Measurements from ENCODE around the gene SCIN.

SCIN gene

DNA sequence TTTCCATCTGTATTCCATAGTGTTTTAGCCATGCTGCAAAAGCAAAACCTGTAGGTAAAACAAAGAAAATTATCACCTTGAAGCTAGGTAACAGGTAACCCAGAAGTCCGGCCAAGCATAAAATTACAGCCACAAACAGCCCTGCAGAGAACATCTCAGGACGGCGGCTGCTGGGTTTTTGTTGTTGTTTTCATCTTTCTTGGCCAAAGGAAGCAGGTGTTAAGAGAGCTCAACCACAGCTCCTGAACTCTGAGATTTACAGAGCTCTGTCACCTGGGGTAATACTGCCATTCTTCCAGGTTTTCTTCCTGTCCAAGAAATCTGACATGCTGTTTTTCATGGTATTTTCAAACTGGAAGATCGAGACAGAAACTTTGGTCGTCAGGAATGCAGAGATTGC, 847 bp upstream of the SCIN start:
- no peak for DNase-seq

DNA sequence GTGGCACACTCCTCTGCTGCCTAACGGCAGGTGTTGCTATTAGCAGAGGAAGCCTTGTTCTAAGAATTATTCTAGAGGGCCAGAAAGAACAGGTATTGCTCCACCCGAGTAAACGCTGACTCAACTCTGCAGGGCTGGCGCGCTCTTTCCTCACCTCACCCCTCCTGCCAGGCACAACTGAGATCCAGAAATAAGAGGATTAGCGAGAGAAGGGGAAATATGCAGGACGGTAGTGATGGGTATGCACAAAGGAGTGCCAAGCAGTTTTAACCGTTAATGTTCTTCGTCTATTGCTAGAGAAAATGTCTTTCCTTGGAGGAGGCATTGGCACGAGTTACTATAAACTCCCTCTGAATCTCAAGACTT, 369 bp upstream of the SCIN start:
- DNase-seq, result no peak

DNA sequence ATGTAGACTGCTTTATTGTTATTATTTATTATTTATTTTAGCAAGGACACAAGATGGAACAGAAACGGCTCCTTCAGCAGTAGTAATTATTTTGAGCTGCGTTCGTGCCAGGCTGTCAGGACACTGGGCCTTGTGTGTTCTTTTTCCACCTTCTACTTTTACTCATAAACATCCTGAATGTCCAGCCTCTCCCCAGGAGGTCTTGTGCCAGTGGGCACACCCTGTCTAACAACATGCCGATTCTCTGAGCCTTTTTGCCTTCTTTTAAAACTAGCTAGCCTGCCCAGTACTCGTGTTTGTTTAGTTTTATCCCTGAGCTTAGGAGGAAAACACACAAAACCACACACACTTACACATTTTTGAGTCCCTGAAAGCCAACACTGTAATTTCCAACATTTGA, 1.2 kb downstream of the SCIN start:
- DNase-seq, result no peak

DNA sequence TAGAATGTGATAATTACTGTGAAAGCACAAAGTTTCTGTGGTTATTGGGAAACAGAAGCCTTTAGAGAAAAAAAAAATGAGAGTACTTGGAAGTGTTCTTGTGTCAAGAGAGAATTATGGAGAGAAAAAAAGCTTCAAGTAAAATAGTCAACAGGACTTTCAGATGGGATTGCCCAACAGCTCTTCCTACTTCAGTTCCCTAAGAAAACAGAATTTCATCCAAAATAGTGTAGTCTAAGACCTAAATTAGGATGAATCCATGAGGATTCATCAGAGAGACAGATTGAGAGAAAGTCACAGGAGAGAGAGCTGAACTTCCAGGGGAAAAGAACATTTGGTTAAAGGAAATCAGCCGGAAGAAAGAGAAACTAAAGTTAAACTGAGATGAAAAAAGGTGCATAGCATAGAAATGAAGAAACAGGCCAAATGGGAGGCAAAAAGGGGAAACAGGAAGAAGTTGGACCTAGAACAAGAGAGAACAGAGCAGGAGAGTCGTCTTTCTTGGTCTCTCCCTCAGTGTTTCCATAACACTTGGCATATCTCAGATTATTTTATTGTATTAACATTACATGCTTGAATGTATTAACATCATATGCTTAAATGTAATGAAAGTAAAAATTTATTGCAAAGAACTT, 2.5 kb downstream of the SCIN start:
- no peak for DNase-seq

DNA sequence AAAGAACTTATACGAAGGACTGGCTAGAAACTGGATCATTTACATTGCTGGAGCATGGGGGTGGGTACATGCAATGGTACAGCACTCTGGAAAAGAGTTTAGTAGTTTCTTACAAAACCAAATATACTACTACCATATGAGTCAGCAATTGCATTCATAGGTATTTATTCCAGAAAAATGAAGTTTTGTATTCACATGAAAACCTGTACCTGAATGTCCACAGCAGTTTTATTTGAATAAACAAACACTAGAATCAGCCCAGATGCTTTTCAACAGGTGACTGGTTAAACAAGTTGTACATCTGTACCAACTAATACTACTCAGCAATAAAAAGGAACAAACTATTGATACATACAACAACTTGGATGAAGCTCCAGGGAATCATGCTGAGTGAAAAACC, 3.4 kb downstream of the SCIN start:
- no peak for DNase-seq

DNA sequence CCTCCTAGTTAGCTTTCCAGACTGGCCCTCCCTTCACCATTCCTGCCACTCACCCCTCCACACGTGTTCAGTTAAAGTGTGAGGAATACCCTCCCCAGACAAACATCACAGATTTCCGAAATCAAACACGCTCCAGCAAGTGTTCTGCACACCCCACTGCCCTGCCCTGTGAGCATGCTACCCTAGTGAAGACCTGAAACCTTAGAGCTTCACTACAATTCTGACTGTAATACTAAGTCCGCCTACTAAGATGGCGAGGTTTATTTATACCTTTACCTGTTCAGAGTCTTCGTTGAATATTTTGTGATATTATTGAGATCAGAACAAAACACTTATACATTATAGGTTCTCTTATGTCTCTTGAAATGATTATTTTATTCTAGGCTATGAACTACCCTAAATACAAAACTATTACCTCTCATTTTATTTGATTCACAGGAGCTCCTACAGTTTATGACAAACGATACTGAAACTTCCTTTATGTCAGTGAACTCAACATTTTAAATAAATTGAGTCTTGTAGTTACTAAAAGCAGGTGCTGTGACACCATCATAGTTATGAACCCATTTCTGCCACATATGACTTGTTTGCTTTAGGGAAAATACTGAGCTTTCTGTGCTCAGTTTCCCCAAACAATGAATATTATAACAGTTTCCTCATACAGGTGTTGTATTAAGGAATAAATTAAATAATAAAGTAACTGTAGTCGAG, 8.6 kb downstream of the SCIN start:
- no peak for DNase-seq

DNA sequence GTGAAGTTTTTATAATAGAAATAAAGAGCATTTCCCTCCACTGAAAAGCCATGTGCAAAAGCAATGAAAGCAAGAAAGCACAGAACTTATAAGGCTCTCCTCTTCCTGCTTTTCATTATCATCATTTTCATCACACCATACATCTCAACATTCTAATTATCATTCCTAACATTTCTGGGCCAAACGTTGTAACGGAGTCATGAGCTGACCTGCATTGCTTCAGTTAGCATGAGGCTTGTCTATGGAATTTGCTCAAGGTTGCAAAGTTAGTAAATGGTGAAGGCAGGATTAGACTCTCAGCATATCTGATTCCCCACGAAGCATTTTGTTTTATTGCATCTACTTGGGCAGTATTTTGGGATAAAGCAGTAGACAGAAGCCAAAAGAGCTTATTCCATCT, 11.4 kb downstream of the SCIN start:
- DNase-seq, result no peak

DNA sequence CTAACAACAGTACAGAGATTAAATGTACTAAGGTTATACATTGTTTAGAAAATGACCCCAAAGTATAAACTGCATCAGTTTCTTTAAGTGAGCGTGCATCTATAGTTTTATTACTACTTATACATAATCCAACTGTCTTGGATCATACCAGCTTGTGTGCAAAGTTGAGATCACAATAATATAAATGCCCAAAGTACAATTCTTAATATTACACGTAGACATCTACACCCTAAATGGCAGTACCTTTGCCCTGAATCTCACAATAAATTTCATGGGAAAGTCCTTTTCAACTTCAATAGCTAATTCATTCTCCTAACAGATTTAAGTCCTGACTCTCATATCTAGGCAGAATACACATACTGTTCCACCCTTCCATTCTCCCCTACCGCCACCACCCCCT, 11.8 kb downstream of the SCIN start:
- DNase-seq, result no peak

DNA sequence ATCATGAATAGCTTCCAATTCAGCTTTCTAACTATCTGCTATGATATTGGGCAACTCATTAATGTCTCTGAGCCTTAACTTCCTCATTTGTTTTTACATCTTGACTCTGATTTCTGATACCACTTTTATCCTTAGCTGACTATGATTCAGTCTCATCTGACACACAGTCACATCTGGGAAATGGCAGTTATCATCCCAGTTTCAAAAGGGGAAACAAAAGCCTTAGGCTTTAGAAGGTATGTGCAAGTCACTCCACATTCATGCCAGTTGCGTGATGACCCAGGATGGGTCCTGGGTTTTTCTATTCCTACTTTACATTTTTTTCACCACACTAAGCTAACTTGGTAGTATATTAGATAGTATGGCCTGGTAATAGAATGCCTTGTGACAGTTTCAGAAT, 12.7 kb downstream of the SCIN start:
- no peak for DNase-seq

DNA sequence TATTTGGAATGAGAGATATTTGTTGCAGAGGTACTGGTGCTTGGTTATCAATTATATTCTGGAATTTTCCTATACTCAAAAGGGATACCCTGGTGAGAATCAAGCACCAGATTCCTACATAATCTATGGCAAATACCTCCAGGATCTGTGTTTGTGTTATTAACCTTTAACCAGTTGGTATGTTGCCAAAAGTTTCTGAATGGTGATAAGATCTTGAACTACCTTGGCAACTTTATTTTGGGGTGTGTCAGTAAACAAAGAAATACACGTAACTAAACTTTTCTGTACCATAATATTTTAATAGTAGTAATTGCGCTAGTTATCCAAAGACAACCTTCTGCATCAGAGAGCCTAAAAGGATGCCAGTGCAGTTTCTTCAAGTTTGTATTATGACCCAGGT, 13.4 kb downstream of the SCIN start:
- no peak for DNase-seq

DNA sequence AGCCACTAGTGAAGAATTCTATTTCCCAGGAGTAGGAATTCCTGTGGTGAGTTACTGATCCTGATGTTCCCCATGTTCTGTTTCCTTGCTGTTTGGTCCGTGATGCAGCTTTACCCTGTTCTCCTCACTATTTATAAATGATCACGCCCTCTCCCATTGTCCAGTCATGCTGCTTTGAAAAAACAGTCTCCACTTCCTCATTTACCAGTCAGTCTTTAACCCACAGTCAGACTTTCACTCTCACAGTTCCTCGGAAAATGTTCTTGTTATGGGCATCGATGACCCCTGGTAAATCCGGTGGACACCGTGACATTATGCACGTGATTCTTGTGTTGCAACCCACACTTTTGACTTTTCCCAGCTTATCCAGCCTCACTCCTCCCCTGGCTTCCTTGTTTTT, 14.4 kb downstream of the SCIN start:
- no peak for DNase-seq

DNA sequence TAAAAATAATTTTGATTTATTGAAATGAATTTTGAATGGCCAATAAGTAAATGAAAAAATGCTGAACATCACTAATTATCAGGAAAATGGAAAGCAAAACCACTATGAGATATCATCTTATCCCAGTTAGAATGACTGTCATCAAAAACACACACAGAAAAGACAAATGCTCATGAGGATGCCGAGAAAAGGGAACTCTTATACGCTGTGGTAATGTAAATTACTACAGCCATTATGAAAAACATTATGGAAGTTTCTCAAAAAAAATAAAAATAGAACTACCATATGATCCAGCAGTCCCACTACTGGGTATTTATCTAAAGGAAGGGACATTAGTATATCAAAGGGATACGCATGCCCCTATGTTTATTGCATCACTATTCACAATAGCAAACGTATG, 15.8 kb downstream of the SCIN start:
- DNase-seq, result no peak

DNA sequence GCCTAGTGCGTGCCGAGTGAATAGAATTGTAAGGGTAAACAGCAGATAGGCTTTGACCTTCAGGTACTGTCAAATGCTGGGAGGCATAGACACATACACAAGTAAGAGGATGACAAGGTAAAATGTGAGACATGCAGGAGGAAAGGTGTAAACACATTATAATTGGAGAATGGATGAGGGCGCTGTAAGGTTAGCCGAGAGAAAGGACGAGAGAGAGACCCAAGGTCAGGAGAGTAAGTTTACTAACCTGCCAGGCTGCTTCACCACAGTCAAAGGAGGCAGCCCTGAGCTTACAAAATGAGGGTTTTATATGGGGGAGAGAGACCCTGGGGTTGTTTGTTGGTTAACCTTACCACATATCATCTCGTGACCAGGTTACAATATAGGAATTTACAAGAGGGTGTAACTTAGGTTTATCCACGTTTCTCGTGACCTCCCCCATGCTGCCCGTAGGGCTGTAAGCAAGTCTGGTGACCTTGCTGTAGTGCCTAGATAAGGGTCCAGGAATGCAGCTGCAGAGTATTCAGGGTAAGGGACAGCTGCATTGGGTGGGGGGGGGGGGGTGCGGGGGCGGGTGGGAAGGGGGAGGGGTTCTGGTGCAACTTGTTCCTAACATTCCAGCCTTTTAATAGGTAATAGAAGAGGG, 17.9 kb downstream of the SCIN start:
- no peak for DNase-seq

DNA sequence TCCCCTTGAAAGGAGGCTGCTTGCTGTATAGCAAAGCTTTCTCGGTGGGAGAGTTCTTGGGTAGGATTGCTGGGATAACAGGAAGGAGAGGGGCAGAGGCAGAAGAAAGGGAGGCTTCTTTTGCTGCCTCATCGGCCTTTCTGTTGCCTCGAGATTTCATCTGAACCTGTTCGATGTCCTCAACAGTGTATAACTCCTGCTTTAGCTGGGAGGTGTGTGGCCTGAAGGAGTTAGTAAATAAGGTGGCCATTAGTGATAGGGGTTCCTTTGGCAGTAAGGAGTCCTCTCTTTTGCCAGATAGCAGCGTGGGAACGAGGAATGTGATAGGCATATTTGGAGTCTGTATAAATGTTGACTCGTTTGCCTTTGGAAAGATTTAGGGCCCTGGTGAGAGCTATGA, 20.0 kb downstream of the SCIN start:
- no peak for DNase-seq

DNA sequence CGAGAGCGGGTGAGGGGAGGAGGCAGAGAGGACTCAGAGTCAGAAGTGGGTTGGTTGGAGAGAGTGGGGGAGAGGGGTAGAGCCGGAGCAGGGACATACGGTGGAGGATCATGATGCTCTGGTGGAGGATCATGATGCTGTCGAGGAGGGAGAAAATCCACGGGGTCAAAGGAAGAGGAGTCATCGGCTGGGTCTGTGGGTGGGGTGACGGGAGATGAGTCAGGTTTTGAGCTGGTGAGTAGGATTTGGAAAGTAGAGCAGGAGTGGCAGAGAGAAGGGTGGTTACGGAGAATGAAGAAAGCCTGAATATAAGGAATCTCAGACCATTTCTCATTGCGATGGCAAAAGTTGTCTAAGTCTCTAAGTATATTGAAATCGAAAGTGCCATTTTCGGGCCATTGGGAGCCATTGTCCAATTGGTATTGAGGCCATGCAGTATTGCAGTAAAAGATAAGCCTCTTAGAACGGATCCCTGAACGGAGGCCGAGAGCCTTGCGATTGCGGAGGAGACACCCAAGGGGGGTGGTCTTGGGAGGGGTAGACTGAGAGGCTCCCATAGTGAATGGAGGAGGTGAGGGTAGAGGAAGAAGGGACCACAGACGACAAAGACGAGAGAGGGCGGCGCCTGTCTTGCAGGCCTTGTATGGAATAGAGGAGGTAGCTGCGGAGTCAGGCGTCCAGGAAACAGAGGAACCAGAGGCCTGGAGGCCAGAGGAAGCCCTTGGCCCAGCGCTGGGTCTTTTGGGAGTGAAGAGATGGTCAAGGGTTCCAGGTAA, 23.8 kb downstream of the SCIN start:
- no peak for DNase-seq

DNA sequence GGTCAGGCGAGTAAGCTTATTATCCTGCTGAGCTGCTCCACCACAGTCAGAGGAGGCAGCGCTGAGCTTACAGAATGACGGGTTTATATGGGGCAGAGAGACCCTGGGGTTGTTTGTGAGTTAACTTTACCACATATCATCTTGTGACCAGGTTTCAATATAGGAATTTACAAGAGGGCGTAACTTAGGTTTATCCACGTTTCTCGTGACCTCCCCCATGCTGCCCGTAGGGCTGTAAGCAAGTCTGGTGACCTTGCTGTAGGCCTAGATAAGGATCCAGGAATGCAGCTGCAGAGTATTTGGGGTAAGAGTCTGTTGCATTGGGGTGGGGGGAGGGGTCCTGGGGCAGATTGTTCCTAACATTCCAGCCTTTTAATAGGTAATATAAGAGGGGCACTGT, 24.6 kb downstream of the SCIN start:
- DNase-seq, result no peak

DNA sequence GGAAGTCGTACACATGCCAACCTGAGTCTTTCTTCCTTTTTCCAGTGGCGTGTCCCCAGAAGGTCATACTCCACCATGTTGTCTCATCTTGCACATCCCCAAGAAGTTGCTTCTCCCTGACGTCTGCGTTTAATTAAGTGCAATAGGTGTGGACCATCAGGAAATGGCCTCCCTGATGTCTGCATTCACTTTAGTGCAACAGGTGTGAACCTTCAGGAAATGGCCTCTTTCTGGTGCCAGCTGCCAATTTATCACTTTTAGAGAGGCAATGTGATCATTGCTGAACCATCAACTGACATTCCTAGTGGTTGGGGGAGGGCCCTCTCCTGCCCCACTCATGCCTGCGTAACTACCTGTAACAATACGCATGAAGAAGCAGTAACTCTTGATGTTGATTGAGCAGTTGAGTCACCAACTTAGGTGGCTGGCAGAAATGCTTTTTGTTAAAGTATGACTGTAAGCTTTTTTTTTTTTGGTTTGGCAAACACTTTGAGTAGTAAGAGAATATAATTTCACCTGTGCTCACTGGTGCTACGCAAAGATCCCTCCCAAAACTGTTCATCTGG, 25.8 kb downstream of the SCIN start:
- no peak for DNase-seq

DNA sequence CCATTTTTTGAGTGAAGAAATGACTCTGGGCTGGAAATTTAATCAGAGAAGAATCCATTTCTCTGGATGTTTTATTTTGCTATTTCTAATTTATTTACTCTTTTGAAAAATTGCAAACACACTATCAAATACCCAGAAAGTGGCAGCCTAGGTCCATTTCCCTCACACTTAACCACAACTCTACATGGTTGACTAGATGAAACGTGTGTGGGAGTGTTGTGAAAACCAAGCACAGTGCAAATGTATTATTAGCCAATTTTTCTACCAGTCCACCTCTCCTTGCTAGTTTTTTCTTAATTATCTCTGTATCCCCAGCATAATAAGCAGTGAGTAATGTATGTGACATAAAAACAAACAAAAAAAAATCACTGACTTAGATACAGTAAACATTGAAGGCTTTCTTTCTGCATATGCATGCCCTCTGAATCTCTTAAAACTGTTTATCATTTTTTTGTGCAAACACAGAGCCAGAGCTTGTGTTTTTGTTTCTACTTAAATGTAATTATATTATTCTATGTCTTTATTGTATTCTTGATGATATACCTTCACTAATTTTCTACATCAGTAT, 30.9 kb downstream of the SCIN start:
- no peak for DNase-seq

DNA sequence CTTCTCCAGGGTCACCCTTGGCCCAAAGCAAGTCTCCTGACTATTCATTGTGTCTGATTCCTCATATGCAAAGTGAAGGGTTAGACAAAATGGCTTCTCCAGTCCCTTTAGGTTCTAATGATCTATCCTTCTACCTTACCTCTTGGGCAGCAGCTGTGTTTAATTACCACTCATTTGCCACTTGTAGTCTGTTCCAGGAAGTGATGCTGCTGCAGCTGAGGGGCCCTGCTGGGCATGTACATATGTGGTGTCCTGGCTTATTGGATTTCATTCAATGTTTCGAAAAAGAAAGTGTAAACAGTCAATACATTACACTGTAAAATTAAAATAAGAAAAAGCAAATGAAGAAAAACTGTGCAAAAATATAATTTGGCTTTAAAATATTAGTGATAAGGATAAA, 36.6 kb downstream of the SCIN start:
- no peak for DNase-seq

DNA sequence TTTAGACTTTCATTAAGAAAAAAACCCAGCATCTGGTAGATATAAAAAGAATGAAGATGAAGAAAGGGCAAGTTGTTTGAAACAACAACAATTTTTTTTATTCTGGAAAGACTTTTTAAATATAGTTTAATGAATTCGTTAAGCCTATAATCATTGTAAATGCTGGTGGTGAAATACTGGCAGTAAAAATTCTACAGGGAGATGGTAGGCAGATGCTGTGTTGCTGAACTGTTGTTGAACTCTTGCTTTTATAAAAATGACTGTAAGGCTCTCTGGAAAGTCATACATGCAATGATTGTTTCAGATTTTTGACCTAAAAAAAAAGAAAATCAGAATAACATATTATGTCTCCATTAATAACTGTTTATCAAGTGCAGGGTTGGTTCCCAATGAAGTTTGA, 39.0 kb downstream of the SCIN start:
- no peak for DNase-seq

DNA sequence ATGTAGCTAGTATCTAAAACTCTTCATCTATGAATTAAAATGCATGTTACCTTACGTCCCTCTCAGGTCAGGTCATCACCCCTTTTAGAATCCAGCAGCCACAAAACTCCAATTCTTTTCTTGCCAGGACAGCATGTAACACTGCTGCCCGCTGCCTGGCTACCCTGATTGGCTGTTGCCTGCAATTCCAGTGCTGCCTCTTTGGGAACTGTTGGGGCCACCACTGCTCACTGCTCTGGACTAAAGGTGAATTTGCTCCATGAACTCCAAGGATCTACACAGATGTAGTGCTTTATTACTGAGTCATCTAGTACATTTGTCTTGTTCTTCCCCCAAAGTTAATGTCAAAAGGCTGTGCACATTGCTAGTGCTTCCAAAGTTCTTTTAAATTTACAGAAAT, 40.4 kb downstream of the SCIN start:
- DNase-seq, result no peak

DNA sequence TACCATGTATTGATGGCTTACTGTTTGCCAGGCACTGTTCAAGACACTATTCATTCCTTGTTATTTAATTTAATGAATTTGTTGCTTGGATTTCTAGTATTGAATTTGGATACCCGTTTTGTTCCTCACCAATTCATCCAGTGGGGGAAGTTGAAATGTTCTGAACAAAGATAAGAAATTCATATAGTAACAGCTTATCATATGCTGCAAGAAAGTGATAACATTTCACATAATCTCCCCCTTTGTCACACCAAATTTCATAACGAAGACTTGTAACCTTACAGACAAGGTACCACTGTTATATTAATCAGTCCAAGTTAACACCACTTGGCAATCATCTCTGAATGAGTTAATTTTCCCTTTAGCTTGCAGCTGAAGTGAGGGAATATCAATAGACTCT, 42.1 kb downstream of the SCIN start:
- DNase-seq, result no peak

DNA sequence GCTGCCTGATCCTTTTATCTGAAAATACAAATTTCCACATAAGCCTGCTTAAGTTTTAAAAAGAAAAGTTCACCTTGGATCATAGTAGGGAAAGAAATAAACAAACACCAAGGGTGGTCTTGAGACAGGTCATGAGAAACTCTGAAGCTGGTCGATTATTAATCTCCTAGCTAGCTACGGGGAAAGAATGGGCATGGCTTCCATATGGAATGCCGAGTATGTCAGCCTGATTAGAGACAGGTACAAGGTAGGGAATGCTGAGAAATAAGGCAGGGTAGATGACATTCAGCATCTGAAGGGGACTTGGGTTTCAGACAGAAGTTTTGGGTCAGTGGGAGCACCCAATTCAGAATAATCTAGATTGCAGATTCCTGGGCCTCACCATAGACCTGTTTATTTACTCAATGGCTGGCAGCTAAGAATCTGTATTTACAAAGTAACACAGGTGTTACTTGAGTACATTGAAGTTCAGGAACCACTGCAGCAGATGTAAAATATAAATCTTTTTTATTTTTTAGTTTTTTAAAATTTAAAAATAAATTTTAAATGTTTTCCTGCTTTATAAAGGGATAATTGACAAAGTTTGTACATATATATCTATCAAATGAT, 49.0 kb downstream of the SCIN start:
- no peak for DNase-seq
